GM18873 (cell line): ENCODE data around the gene NLK.

Experiments
- ATAC-seq: cut with Tn5 transposase; IDR thresholded peaks from one replicate; pipeline ENCODE4 v1.9.1; 2021; ENCODE audit warnings: mild to moderate bottlenecking, moderate library complexity, moderate number of reproducible peaks; ENCODE audit not compliant: unreplicated experiment, low FRiP score

Gene NLK

DNA sequence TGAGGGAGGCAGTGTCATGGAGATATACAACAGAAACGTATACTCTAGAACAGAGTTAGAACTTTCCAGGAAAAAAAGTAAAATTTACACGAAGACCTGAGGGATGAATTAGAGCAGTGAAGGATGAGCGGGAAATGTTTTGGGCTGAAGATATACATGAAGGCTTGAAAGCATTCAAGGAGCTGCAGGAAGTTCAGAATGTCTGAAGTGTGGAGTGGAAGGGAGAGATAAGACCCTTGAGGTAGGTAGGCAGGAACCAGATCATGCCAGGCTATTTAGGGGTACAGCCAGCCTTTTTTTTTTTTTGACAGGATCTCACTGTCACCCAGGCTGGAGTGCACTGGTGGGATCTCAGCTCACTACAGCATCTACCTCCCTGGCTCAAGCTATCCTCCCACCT is 3.2 kb upstream of the NLK start:
- ATAC-seq: no peak

DNA sequence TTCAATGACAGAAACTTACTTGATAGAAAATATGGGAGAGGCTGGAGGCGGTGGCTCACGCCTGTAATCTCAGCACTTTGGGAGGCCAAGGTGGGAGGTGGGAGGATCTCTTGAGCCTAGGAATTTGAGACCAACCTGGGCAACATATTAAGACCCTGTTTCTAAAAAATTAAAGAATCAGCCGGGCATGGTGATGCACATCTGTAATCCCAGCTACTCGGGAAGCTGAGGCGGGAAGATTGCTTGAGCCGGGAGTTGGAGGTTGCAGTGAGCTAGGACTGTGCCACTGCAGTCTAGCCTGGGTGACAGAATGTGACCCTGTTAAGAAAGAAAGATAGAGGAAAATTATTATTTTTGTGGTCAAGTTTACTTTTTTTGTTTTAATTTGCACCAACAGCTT is 2.1 kb upstream of the NLK start:
- ATAC-seq: no peak

DNA sequence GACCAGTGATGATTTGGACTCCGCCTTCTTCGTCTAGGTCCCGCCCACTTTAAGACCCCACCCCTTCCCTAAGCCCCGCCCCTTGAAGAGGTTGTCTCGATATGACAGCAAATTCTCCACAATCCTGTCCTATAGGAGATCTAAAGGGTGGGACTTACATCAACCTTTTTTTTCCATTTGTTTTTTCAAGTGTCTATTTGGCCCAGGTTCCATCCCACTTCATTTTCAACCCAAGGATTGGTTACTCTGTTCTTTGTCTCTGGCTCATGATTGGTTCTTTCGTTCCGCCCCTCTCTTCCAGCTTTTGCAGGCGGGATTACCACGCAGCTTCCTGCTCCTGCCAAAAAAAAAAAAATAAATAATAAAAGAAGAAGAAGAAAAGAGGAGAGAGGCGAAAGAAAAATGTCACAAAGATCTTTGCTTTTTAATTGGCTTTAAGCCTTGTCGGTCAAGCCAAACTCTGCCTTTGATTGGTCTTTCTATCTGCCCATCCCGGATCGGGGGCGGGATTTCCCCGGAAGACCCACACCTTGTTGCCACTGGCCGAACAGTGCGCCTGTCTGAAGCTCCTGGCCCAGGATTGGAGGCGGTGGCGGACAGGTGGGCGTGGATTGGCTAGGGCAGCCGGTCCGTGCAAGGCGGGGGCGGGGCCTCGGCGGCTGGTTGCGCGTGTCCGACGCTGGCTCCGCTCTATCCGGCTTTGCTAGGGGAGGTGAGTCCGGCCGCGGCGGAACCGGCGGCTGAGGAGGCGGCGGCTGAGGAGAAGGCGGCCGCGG is 1.2 kb upstream of the NLK start:
- ATAC-seq: peak; percentile 85

DNA sequence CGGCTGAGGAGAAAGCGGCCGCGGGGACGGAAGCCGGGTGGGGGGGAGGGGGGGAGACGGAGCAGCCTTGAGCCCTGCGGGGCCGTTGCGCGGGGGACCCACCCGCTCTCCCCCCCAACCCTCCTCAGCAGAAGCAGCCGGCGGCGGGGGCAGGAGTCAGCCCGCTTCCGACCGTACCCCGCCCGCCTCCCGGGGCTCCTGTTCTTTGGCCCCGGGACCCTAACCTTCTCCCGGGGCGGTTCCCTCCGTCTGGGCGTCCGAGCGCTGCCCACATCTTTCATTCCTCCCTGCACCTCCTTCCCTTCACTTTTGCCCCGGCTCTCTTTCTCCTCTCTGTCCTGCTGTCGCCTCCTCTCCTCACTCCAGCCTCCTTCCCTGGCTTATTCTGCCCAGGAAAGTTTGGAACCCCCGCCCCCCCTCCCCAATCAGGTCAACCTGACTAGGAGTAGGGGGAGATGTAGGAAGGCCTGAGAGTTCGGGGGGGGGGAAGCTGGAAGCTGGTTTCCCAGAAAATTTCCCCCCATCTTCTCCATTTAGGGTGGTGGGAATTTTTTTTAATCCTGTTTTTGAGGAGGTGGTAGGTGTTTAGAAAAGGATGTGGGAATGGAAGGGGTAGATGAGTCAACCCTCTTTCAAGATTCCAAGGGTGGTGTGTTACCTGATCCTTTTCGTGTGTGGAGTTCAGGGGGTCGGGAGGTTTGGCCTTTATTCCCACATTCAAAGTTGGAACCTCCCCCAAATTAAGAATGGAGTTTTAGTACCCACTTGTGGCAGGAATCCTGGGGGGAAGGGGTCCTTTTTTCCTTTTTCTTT is 427 bp upstream of the NLK start:
- ATAC-seq: no peak

DNA sequence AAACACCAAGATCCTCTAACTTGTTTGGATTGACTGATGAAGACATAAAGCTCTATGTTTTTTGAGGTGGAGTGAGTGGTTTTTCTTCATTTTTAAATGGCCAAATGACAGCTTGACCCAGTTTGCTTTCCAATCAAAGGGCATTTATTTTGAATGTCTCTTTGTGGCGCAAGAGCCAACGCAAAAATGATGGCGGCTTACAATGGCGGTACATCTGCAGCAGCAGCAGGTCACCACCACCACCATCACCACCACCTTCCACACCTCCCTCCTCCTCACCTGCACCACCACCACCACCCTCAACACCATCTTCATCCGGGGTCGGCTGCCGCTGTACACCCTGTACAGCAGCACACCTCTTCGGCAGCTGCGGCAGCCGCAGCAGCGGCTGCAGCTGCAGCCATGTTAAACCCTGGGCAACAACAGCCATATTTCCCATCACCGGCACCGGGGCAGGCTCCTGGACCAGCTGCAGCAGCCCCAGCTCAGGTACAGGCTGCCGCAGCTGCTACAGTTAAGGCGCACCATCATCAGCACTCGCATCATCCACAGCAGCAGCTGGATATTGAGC is 329 bp downstream of the NLK start:
- no peak for ATAC-seq

DNA sequence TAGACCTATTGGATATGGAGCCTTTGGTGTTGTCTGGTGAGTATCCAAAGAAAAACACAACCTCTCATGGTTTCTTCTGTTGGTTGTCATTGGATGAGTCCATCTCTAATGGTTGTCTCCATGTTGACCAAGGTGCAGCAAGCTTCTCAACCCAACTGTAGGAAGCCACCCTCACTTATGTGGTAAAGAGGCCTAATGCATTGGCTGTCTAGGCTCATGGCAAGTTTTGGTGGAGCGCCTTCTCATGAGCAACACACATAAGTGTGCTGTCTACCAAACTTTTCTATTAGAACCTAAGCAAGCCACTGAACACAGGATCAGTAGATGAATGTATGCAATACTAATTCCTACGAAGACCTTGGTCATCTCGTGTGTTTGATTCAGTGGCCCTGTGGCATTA is 819 bp downstream of the NLK start:
- ATAC-seq: no peak

DNA sequence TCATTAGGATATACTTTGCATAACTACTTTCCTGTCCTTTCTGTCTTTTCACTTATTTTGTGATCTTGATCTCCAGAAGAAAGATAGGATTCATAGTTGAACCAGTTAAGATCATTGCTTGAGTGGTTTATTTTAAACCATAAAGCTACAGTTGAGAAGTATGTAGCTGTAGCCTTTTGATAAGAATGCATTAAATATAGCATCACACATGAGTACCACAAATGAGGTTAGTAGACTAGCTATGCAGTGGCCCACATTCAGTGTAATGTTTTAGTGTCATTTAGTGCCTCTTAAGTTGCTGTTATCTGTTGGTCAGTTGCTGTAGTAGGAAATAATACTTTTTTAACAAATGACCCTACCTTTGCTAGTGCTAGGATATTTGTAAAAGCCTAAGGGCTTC is 1.3 kb downstream of the NLK start:
- no peak for ATAC-seq

DNA sequence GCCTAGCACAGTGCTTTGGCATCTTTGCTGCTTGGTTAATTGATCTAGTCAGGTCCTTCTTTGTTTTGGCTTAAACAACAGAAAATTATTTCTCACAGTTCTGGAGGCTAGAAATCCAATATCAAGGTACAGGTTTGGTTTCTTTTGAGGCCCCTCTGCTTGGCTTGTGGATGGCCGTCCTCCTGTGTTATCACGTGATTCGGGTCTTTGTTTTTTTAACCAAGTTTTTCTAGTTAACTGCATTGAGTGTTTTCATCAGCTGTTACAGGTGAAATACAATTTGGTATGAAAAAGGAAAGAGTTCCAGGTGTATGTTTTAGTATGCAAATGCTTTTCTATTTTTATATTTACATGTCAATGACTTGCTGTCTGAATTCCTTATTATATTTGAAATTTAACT is 2.8 kb downstream of the NLK start:
- ATAC-seq: no peak

DNA sequence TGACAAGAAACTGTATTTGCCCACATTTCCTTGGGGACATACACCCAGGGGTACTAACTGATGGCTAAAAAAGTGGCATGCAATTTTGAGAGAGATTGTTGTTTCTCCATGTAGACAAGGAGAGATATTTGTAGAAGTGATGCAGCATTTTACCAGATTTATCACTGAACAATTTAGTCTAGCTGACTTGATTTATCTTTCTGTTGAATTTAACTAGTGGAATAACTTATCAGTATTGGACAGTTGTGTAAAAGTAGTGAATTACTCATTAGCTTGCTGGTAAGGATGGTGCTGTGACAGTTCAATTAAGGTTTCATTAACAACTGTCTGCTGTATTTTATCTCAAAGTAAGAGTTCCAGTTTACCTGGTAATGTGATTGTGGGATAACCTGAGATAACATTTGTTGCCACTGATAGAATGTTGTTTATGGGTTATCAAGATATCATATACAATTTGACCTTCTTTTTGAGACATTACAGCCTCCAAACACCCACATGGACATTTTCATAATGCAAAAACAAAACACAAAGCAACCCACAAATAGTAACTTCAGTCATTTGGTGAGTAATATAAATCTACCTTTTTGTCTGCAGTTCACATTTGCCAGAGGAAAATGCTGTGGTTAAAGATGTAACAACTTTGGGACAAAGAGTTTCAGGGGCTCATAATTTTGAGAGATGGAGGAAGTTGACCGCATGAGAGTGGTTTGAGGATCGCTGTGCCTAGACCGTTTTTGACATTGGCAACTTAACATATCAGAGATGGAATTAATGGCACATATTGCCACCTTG is 3.8 kb downstream of the NLK start:
- no peak for ATAC-seq

DNA sequence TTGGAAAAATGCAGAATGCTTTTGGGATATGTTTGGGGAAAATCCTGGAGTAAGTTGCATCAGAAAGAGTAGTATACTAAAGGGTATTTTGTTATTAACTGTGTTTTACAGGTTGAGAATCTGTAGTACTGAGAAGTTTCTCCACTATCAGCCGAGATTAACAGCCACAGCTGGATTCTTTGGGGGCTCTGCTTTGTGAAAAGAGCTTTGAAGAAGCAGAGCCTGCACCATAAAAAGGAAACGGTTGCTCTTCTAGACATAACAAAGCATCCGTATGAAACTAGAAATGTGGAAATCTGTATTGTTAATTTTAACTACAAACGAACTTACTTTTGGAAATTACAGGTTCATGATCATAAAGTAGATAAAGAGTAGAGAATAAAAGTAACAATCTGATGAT is 5.3 kb downstream of the NLK start:
- no peak for ATAC-seq

DNA sequence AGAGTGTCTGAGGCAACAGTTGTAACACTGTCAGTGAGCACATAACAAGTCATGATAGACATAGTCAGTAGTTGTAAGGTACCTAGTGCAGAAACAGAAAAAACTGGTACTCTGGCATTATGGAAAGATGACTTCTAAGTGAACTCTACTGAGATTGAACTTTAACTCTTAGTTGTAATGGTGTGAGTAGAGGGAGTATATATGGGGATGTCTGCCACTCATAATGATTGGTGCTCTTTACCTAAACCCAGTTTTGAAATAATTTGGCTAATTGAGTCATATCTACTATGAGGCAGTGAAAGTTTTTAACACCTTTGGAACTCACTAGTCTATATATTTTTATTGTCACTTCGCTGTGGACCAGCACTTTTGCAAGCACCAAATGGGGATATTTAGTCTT is 6.6 kb downstream of the NLK start:
- no peak for ATAC-seq

DNA sequence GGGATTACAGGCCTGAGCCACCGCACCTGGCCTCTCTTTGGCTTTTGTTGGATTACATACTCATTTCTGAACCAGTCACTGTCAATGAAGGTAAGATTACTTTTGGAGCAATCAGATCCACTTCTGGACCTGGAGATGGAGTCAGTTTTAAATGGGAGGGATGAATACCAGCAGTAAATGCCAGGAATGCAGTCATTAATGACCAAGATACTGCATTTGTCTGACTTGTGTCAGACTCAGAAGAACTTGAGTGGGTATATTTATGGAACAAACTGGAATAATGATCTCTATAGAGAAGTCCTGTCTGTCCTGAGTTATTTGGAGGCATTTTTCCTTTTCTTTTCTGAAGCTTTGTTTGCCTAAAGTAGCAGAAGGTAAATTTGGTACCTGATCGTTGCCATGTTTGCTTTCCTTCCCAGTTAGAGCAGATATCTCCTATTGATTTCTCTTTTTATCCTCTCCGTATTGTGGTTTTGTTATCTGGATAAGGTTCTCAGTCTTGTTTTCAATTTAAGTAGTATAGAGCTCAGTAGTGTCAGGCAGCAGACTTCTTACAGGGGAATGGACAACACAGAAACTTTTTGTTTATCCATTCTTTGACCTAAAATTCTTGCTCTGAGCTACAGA is 10.7 kb downstream of the NLK start:
- ATAC-seq: no peak

DNA sequence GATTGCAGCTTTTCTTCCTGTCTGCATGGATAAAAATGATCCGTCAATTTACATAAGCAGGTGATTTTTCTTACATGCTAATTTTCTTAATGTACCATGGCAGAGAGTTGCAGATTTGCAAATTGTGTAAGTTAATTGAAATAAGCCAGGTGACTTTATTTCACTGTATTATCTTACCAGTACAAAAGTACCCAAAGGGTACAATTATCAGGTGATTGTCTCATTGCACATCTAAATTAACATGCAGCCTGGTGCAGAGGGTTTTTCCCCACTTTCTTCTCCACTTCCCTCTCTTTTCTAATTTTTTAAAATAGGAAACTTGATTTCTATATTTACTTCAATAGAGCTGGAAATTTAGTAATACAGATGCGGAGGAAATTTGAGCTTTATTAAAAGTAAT is 11.2 kb downstream of the NLK start:
- no peak for ATAC-seq

DNA sequence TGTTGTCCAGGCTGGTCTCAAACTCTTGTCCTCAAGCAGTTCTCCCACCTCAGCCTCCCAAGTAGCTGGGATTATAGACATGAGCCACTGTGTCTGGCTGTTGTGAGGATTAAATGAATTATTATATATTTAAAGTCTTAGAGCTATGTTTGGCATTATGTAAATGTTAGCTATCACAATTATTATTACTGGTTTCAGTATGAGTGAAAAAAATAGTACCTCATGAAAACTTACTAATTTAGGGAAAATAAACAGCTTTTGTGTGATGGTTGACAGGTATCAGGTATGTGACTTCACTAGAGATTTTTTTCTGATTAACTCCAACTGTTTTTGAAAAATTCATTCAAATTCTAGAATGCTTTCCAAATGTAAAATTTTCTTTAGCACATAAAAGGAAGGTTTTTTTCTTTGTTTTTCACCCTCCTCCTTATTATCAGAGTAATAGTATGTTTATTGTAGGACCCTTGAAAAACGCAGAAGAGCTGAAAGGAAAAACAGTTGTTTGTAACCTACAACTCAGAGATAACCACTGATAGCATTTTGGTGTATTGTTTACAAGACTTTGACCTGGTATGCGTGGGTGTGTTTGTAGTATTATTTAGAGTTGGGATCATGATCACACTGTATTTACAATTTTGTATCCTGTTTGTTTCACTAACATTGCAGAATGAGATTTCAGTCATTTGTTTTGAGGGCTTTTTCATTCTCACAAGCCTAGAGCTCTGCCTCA is 13.2 kb downstream of the NLK start:
- no peak for ATAC-seq

DNA sequence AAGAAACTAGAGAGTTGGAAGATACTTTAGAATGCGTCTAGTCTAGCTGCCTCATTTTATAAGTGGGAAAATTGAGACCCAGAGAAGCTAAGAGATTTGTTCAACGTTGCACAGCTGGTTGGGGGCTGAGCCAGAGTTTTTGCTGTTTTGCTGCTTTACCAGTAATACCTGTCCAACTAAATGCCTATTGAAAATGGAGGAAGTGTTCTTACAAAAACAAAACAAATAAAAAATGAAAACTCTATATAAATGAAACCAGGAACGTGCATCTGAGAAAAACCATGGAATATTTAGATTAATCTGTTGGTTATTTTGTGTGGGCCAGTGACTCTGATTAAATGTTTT is 13.8 kb downstream of the NLK start:
- ATAC-seq: no peak

DNA sequence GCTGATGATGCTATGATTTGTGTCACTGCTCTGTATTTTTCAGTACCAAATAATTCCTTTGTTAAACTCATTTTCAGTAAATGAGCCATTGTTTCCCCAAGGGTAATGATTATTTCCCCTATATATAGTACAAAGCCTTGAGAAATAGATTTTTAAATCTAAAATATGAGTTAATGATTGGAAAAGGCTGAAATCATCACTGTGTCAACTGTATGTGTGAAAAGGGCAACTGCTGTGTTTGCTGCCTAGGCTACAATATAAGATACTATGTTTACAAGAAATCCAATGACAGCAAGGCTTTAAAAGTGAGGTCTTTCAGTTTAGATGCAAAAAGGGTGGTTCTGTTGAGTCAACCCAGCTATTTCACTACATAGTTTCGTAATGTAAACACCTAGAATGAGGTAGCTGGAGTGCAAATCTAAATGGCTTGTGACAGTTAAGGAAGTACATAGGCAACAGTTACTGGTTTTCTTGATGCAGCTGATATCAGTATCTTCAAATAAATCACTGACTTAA is 15.3 kb downstream of the NLK start:
- ATAC-seq: peak; percentile 82

DNA sequence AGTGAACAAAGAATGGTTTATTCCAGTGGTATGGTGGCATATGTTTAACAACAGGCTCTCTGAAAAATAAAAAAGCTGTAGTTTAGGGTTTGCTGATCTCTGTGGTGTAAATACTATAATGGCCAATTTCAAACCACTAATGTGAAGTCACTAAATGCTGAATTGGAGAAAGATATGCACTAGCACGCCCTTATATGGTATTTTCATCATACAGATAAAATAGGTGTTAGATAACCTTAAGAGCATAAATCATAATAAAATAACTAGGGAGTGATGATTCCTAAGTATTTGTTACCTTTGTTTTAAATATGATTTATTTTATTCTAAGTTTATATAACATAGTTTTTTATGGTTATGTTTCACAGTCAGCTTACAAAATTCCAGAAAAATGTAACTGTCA is 17.2 kb downstream of the NLK start:
- ATAC-seq: no peak

DNA sequence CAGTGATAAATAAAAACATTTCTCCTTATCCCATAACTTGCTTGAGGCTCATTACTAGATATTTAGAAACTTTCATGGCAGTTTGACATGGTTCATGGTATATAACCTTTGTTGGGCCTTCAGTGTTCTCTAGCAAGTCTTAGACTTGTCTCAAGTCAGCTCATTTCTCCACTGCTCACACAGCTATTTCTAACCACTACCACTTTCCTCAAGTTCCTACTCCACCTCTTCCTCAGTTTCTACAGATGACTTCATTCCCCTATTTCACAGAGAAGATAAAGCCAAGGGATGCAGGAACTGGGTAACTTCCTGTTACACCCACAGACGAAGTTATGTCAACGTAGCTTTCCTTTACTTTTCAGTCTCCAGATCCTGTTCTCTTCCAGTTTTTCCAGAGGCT is 23.2 kb downstream of the NLK start:
- ATAC-seq: no peak

DNA sequence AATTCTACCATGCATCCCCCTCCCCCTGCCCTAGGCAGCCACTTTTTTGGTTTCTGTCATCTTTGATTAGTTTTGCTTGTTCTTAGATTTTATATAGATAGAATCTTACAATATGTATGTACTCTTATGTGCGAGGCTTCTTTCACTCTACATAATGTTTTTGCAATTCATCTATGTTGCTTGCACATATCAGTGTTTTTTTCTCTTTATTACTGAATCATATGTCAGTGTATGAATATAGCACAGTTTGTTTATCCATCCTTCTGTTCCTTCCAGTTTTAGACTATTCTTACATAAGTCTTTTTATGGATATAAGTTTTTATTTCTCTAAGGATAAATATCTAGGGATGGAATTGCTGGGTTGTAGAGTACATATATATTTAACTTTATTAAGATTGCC is 26.6 kb downstream of the NLK start:
- ATAC-seq: no peak

DNA sequence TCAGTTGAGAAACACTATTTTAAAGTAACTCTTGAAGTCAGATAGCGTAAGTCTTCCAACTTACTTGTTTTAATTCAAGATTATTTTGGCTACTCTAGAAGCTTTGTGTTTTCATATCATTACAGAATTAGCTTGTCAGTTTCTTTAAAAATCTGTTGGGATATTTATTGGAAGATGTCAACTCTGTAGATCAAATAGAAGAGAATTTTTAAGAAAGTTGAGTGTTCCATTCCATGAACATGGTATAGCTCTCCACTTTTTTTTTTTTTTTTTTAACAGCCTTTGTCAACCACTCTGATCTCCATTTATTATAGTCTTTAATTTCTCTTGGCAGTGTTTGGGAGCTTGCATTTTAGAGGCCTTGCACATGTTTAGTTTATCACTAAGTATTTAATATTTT is 28.7 kb downstream of the NLK start:
- no peak for ATAC-seq
